ENCODE results near the gene NPC1L1. TPM values are rescaled to one million over a fixed set of nuclear protein-coding genes. Genes with fewer than 3 reads are reported as not detected.

Gene NPC1L1
- polyA plus RNA-seq, 1 donor from 2014 or later: not detected

DNA sequence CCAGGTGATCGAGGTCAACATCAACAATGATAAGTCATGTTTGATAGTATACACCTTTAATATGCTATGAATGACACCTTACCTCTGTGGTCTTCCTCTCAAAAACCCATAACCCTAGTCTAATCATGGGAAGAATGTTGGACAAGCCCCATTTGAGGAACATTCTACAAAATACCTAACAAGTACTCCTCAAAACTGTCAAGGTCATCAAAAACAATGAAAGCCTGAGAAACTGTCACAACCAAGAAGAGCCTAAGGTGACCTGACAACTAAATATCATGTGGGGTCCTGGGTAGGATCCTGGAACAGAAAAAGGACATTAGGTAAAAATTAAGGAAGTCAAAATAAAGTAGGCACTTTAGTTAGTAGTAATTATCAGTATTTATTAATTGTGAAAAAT is 44.7 kb downstream of the NPC1L1 start:
- H3F3A ChIP-seq (ENCODE audit: insufficient read depth, low read length, poor library complexity, severe bottlenecking): no peaks in the 10 kb centered on the region

GRCh38 chr7:44494960-44495359 is 46.2 kb downstream of the NPC1L1 start:
- no peak overlapping the region for H3K4me2 ChIP-seq (ENCODE audit: low read length)
- H3K27ac ChIP-seq (ENCODE audit: low read length): no peak overlapping the region
- H3K27me3 ChIP-seq (ENCODE audit: insufficient read depth, low read depth, low read length): peaks cover 6% of the 10 kb centered on the region
- no peaks in the 10 kb centered on the region for H3K9me3 ChIP-seq (ENCODE audit: low read length)
- no peak overlapping the region for H2AFZ ChIP-seq (ENCODE audit: low read depth, low read length)
- H4K20me1 ChIP-seq (ENCODE audit: insufficient read depth): no peaks in the 10 kb centered on the region
- no peak for TF ChIP-seq EP300 (conservative IDR thresholded peaks at IDR 0.05; ENCODE audit: poor library complexity, severe bottlenecking)
- no peak for TF ChIP-seq POLR2AphosphoS5 (IDR thresholded peaks at IDR 0.05)
- no peak for TF ChIP-seq RAD21 (conservative IDR thresholded peaks at IDR 0.05)
- no peak for TF ChIP-seq EZH2 (IDR thresholded peaks at IDR 0.05; ENCODE audit: borderline replicate concordance, insufficient read depth, low read length, poor library complexity, severe bottlenecking)
- TF ChIP-seq, protein P1, sequence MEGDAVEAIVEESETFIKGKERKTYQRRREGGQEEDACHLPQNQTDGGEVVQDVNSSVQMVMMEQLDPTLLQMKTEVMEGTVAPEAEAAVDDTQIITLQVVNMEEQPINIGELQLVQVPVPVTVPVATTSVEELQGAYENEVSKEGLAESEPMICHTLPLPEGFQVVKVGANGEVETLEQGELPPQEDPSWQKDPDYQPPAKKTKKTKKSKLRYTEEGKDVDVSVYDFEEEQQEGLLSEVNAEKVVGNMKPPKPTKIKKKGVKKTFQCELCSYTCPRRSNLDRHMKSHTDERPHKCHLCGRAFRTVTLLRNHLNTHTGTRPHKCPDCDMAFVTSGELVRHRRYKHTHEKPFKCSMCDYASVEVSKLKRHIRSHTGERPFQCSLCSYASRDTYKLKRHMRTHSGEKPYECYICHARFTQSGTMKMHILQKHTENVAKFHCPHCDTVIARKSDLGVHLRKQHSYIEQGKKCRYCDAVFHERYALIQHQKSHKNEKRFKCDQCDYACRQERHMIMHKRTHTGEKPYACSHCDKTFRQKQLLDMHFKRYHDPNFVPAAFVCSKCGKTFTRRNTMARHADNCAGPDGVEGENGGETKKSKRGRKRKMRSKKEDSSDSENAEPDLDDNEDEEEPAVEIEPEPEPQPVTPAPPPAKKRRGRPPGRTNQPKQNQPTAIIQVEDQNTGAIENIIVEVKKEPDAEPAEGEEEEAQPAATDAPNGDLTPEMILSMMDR (IDR thresholded peaks at IDR 0.05; ENCODE audit: poor library complexity, severe bottlenecking): no peak
- TF ChIP-seq, protein P2, sequence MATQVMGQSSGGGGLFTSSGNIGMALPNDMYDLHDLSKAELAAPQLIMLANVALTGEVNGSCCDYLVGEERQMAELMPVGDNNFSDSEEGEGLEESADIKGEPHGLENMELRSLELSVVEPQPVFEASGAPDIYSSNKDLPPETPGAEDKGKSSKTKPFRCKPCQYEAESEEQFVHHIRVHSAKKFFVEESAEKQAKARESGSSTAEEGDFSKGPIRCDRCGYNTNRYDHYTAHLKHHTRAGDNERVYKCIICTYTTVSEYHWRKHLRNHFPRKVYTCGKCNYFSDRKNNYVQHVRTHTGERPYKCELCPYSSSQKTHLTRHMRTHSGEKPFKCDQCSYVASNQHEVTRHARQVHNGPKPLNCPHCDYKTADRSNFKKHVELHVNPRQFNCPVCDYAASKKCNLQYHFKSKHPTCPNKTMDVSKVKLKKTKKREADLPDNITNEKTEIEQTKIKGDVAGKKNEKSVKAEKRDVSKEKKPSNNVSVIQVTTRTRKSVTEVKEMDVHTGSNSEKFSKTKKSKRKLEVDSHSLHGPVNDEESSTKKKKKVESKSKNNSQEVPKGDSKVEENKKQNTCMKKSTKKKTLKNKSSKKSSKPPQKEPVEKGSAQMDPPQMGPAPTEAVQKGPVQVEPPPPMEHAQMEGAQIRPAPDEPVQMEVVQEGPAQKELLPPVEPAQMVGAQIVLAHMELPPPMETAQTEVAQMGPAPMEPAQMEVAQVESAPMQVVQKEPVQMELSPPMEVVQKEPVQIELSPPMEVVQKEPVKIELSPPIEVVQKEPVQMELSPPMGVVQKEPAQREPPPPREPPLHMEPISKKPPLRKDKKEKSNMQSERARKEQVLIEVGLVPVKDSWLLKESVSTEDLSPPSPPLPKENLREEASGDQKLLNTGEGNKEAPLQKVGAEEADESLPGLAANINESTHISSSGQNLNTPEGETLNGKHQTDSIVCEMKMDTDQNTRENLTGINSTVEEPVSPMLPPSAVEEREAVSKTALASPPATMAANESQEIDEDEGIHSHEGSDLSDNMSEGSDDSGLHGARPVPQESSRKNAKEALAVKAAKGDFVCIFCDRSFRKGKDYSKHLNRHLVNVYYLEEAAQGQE (IDR thresholded peaks at IDR 0.05; ENCODE audit: borderline replicate concordance): no peak
- no peak for TF ChIP-seq MXI1 (conservative IDR thresholded peaks at IDR 0.05; ENCODE audit: poor library complexity, severe bottlenecking)
- TF ChIP-seq SMC3 (conservative IDR thresholded peaks at IDR 0.05; ENCODE audit: poor library complexity): no peak
- TF ChIP-seq TAF1 (IDR thresholded peaks at IDR 0.05; ENCODE audit: low read depth): no peak
- no peaks in the 10 kb centered on the region for H3K9me2 ChIP-seq (ENCODE audit: insufficient read depth, low read length)
- no peak overlapping the region for H3K4me3 ChIP-seq (ENCODE audit: low read length)
- H3F3A ChIP-seq (ENCODE audit: insufficient read depth, low read length, poor library complexity, severe bottlenecking): no peaks in the 10 kb centered on the region
- H3K9ac ChIP-seq (ENCODE audit: low read length): no peak overlapping the region
- H3K79me2 ChIP-seq (replicated peaks; ENCODE audit: insufficient read depth, low read length): peaks cover 2% of the 10 kb centered on the region
- H3K36me3 ChIP-seq (ENCODE audit: insufficient read depth, low read length): no peaks in the 10 kb centered on the region

More for the DNA sequence above, 44.7 kb downstream of the NPC1L1 start:
- Histone ChIP-seq H3K9me3 (ENCODE audit: low read length) (no peaks in the 10 kb centered on the region), H3K9me2 (ENCODE audit: insufficient read depth, low read length) (no peaks in the 10 kb centered on the region), H3K36me3 (ENCODE audit: insufficient read depth, low read length) (no peaks in the 10 kb centered on the region), H3K27me3 (ENCODE audit: insufficient read depth, low read depth, low read length) (peaks cover 6% of the 10 kb centered on the region), H3K4me2 (ENCODE audit: low read length) (no peak overlapping the region), H3K27ac (ENCODE audit: low read length) (no peak overlapping the region), H3K79me2 (replicated peaks; ENCODE audit: insufficient read depth, low read length) (no peaks in the 10 kb centered on the region), H3K4me3 (ENCODE audit: low read length) (no peak overlapping the region), H2AFZ (ENCODE audit: low read depth, low read length) (no peak overlapping the region), H4K20me1 (ENCODE audit: insufficient read depth) (no peaks in the 10 kb centered on the region), H3K9ac (ENCODE audit: low read length) (no peak overlapping the region)
- TF ChIP-seq TAF1 (IDR thresholded peaks at IDR 0.05; ENCODE audit: low read depth): no peak
- TF ChIP-seq RAD21 (conservative IDR thresholded peaks at IDR 0.05): no peak
- TF ChIP-seq, protein P2 (IDR thresholded peaks at IDR 0.05; ENCODE audit: borderline replicate concordance): no peak
- no peak for TF ChIP-seq SMC3 (conservative IDR thresholded peaks at IDR 0.05; ENCODE audit: poor library complexity)
- TF ChIP-seq EZH2 (IDR thresholded peaks at IDR 0.05; ENCODE audit: borderline replicate concordance, insufficient read depth, low read length, poor library complexity, severe bottlenecking): no peak
- TF ChIP-seq MXI1 (conservative IDR thresholded peaks at IDR 0.05; ENCODE audit: poor library complexity, severe bottlenecking): no peak
- no peak for TF ChIP-seq POLR2AphosphoS5 (IDR thresholded peaks at IDR 0.05)
- no peak for TF ChIP-seq EP300 (conservative IDR thresholded peaks at IDR 0.05; ENCODE audit: poor library complexity, severe bottlenecking)
- TF ChIP-seq, protein P1 (IDR thresholded peaks at IDR 0.05; ENCODE audit: poor library complexity, severe bottlenecking): no peak

Measured in neural cell (in vitro differentiated cells).